ENCODE data around the gene DEPDC5.

- TF ChIP-seq, protein P1, sequence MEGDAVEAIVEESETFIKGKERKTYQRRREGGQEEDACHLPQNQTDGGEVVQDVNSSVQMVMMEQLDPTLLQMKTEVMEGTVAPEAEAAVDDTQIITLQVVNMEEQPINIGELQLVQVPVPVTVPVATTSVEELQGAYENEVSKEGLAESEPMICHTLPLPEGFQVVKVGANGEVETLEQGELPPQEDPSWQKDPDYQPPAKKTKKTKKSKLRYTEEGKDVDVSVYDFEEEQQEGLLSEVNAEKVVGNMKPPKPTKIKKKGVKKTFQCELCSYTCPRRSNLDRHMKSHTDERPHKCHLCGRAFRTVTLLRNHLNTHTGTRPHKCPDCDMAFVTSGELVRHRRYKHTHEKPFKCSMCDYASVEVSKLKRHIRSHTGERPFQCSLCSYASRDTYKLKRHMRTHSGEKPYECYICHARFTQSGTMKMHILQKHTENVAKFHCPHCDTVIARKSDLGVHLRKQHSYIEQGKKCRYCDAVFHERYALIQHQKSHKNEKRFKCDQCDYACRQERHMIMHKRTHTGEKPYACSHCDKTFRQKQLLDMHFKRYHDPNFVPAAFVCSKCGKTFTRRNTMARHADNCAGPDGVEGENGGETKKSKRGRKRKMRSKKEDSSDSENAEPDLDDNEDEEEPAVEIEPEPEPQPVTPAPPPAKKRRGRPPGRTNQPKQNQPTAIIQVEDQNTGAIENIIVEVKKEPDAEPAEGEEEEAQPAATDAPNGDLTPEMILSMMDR (IDR thresholded peaks at IDR 0.05 in 4 of 5, conservative IDR thresholded peaks at IDR 0.05 in 1 of 5): no peak
- no peak for TF ChIP-seq POLR2A (IDR thresholded peaks at IDR 0.05)
These were observed 179.6 kb downstream of the DEPDC5 start for GRCh38 chr22:31933406-31933805.

All from gastrocnemius medialis (tissue), 4 donors.